Fibroblast of the conjunctiva (primary cell): Measurements from ENCODE around the gene SPOCK1.
A peak's percentile ranks its signal among the peaks of the same experiment; 100 is the strongest.

Experiments used
- DNase-seq: peaks from one replicate; pipeline ENCODE4 v3.0.0-alpha.2; 2010; ENCODE audit warnings: low read depth

SPOCK1 gene

DNA sequence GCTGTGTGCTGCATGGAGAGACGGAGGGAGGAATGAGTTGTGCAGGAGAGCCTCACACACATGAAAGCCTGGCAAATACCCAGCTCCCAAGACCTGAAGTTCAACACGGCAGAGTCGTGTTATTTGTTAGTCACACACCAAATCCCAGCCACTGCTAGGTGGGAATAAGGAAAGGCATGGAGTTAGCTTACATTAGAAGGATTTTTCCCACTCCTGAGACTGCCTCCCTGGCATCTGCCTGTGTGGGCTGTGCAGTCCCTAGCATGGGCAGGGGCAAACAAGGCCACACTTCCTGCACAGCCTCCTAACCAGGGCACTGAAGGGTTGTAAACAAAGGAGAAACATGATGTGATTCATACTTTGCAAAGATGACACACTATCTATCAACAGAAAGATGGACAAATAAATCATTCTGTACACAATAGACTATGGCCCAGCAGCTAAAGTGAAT is 306.8 kb downstream of the SPOCK1 start:
- DNase-seq = no peak

DNA sequence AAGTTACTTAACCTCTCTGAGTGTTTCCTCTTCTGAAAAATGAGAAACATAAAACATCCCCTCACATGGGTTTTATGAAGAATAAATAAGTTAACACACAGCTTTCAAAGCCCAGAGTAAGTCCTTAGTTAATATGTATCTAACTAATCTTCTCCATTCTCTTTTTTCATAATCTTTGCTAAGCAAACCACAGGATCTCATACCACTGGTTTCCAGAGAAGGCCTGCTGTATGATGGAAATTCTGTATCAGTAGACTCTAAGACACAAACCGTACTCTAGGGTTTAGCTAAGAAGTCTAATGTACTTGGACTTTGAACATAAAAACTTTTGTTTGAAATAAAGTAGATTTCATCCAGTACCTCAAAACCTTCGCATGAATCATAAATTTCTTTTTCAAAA is 307.9 kb downstream of the SPOCK1 start:
- DNase-seq = no peak

DNA sequence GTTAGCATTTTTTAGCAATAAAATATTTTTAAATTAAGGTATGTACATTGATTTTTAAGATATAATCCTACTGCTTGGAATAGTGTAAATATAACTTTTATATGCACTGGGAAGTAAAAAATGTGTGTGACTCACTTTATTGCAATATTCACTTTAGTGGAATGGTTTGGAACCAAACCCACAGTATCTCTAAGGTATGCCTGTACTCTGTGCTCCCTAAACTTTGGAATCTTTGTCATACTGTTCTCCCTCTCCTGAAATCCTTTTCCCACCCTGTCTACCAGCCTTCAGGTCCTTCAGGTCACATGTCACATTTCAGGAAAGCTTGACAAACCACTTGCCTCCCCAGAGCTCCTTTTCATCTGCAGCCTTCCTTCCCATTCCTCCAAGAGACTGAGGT is 308.7 kb downstream of the SPOCK1 start:
- no peak for DNase-seq

DNA sequence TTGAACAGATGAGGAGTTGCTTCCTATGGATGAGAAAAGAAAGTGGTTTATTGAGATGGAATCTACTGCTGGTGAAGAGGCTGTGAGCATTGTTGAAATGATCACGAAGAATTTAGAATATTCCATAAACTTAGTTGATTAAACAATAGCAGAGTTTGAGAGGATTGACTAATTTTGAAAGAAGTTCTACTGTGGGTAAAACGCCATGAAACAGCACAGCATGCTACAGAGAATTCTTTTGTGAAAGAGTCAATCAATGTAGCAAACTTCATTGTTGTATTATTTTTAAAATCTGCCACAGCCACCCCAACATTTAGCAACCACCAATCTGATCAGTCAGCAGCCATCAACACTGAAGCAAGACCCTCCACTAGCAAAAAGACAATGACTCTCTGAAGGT is 309.1 kb downstream of the SPOCK1 start:
- DNase-seq = no peak

DNA sequence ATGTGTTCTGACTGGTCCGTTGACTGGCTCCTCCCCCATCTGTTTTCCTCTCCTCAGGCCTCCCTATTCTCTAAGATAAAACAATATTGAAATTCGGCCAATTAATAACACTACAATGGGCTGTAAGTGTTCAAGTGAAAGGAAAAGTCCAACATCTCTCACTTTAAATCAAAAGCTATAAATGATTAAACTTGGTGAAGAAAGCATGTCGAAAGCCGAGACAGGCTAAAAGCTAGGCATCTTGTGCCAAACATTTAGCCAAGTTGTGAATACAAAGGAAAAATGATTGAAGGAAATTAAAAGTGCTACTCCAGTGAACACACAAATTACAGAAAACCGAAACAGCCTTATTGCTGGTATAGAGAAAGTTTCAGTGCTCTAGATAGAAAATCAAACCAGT is 310.6 kb downstream of the SPOCK1 start:
- DNase-seq = no peak

DNA sequence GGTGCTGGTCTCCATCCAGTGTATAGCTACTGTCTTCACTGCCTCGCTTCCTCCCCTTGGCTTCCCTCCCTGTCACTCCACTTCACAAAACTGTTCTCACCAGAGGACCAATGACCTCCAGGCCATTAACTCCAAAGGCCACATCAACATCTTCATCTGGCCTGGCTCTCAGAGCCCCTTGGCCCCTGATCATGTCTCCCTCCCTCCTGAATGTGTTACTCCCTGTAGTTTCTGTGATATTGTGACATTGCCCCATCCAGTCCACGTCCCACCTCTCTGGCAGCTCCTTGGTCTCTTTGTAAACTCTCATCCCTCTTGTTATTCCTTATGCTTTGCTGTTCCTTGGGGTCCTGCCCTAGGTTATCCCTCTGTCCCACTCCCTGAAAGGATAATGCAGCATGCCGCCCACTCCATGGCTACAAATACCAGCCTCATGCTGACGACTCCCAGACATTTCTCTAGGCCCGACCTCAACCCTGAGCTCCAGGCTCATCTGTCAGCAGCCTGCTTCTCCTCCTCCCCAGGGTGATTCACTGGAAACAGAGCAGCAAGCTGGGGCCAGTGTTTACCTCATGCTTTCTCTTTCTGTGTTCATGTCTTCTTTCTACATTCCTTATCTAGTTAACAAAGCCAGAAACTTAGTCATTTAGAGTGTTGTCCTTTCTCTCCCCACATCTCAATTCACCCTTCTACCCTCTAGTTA is 312.2 kb downstream of the SPOCK1 start:
- DNase-seq = peak; percentile 8

DNA sequence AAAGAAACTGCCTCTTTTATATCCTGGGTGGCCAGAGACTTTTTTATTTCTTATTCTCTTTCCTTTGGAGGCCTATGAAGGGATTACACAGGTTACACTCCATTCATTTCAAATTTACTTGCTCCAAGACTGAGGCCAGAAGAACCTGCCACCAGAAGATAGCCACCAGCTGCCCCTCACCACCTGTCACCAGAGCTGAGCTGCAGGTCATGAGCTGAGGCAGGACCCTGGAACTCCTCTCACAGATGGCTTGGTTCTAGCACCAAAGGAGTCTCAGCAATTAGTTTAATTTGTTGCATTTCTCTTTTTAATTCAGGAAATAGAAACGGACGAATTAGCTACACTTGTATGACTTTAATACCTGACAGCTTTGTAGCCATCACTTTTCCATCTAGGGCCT is 313.9 kb downstream of the SPOCK1 start:
- no peak for DNase-seq

DNA sequence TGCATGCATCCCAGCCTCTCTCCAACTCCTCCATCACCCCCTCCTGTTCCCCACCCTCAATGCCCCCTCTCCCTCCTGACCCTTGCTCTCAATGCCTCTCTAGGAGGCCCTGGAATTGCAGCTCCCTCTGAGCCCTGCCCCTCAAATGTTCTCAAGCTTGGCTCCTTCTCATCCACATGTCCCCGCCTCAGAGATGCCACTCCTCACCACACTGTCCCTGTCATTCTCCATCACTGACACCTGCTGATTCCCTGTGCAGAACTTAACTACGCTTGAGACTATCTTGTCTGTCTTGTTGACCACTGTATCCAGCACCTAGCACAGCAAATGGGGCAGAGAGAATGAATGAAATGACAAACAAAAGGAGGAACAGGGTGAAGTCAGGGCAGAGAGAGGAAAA is 314.4 kb downstream of the SPOCK1 start:
- no peak for DNase-seq

DNA sequence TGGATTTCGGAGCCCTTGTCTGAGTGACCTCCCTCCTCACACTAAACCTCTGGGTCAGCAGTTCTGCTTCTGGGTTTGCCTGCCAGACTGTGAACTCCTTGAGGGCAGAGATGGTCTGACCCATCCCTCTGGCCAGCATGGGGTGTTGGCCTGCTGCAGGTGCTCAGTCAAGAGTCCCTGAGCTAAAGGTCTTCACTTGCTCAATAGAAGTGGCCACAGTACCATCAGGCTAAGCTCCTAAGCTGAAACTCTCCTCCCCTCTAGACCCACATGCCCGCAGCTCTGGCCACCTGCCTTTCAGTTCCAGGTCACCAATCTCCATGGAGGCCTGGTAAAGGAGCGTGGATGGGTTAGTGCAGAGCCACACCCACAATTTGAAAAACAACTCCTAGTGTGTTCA is 316.6 kb downstream of the SPOCK1 start:
- no peak for DNase-seq

DNA sequence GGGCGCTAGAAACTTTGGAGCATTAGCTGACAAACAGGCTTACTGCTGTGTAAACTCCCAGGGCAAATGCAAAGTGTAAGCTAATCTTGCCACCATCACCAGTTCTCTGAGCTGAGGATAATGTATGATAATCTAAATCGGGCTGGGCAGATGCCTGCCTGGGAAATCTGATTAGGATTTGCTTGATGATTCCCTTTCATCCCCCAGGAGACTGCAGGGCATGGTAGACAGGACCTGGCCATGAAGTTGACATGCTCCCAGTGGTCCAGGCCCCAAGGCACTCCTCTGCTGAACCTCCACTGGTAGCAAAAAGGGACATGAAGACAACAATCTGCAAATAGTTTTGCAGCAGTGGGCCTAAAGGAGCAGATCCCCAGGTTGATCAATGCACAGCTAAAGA is 317.5 kb downstream of the SPOCK1 start:
- DNase-seq = no peak

DNA sequence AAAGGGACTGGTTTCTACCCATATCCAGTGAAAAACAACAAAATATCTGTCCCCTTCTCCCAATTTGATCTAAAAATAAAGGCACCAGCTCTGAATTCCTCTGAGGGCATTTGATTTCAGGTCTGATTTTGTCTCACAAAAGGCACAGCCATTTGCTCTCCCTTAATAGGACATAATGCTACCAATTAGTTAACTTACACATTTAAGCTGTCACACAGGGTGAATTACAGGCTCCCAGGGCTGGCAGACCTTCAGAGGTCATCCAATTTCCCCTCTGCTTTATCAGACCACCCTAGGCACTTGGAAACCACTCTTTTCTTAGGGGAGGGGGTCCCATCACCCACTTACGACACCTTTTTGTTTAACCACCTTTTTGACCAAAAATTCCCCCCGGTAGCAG is 319.9 kb downstream of the SPOCK1 start:
- no peak for DNase-seq

DNA sequence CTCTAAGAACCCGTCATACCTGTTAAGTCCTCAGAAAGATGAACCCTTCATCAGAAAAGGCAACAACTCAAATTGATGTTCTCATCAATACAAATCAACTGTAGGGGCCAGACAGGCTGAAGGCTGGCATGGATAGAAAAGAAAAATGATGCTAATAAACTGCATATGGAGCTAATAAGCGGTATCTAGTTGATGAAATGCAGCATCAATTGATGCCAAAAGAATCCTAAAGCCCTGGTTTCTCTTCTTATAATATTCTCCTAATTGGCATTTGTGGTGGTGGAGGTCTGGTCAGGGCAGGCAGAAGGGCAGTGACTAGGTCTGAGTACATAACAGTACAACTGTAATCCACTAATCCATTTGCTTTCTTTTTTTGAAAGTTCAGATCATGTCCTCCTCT is 322.5 kb downstream of the SPOCK1 start:
- DNase-seq = no peak

DNA sequence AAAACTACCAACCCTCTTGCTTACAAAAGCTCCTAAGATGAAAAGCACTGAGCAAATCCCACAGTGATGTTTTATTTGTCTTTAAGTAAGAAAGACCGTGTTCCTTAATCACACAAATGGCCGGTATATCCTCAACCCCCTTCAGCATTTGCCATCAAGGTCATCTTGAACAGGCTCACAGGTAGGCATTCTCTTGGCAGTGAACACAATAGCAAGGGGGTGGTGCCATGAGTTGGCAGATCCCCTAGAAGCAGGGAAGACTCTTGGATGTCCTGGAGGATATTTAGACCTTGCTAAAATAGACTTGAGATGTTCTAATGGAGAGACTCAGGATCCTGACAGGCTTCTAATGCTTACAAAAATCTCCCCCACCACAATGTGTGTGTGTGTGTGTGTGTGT is 323.0 kb downstream of the SPOCK1 start:
- no peak for DNase-seq

DNA sequence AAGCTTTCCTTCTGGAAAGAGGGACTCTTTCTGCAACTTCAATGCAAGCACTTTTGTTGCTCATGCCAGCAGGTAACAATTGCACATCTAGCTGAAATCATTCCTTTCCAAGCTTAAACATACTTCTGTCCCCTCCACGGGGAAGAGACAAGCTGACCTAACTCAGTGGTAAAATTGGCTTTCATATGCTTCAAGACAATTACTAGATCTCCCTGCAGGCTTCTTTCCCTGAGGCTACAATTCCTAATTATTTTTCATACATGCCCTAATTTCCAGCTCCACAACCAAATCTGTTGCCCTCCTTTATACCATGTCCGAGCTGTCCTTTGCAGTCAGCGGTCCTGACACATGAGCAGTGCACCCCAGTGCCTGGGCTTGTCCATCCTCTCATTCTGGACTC is 324.9 kb downstream of the SPOCK1 start:
- no peak for DNase-seq

DNA sequence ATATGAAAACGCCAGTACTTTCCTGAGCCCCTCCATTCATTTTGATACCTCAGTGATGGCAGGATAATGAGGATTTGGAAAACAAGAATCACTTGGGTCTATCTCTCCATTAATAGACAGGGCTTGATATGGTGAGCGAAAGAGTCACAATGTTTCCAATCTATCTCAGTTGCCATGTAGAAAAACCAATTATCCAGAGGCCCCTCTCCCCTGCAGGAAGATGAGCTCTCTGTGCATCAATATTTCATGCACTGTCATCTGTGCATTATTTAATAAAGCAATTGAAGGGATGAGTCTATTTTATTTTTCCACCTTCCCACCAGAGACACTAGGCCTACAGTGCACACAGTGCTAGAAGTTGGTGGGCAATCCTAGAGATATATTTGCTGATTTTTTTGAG is 326.9 kb downstream of the SPOCK1 start:
- DNase-seq = no peak

DNA sequence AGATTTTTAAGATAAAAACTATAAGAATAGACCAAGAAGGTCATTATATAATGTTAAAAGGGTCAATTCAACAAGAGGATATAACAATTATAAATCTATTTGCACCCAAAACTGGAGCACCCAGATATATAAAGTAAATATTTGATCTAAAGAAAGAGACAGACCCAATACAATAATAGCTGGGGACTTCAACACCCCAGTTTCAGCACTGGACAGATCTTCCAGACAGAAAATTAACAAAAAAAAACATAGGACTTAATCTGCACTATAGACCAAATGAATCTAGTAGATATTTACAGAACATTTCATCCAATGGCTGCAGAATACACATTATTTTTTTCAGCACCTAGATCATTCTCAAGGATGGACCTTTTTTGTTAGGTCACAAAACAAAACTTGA is 331.9 kb downstream of the SPOCK1 start:
- no peak for DNase-seq

DNA sequence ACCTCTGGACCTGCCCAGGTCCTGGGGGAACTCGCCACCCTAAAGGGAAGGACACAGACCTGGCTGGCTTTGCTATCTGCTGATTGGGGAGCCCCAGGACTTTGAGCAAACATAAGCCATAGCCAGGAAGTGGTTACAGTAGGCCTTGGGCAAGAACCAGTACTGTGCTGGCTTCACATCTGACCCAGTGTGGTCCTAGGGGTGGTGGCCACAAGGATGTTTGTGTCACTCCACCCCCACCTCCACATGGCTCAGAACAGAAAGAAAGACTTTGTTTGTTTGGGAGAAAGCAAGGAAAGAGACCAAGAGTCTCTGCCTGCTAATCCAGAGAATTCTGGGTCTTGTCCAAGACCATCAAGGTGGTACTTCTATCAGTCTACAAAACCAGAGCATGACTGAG is 334.2 kb downstream of the SPOCK1 start:
- no peak for DNase-seq

DNA sequence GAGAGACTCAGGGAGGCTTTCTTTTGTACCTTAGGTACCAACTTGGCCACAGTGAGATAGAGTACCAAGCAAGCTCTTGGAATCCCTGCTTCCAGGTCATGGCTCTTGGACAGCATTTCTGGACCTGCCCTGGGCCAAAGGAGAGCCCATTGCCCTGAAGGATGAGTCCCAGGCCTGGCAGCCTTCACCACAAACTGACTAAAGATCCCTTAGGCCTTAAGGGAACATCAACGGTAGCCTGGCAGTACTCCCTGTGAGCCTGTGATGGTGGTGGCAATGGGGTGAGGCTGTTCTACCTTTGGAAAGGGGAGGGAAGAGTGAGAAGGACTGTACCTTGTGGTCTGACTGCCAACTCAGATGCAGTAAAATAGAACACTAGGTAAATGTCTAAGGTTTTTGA is 334.6 kb downstream of the SPOCK1 start:
- no peak for DNase-seq

DNA sequence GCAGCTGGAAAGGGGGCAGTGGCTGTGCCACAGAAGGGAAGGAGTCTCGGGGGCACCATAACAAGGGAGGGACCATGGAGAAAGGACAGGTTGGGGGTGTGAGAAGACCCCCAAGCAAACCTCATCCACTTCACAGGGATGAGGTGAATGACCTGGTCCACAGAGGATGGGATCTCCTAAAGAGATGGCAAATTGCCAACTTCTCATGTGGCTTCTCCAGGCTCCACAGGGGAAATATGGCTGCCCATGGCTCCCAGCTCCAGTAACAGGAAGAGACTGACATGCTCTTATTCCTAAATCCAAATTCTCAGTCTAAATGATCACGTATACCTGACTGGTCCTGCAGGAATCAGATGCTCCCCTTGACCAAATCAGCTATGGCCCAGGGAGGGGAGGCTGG is 340.4 kb downstream of the SPOCK1 start:
- no peak for DNase-seq

DNA sequence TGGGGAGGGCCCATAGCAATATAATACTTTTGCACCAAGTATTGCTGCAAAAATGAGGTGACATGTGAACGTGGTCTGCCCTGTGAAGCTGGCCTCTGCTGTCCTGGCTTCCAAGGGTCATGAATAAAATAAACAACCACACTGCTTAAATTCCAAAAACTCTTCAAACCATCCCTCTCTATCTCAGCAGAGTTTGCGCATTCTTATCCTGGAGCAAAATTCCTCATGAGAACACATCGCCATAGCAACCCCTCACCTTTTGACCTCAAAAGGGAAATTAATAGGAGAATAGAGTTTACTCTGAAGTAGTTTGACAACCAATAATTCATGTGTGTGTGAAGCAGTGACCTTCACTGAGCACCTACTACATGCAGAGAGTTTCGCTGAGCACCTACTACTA is 342.9 kb downstream of the SPOCK1 start:
- no peak for DNase-seq

DNA sequence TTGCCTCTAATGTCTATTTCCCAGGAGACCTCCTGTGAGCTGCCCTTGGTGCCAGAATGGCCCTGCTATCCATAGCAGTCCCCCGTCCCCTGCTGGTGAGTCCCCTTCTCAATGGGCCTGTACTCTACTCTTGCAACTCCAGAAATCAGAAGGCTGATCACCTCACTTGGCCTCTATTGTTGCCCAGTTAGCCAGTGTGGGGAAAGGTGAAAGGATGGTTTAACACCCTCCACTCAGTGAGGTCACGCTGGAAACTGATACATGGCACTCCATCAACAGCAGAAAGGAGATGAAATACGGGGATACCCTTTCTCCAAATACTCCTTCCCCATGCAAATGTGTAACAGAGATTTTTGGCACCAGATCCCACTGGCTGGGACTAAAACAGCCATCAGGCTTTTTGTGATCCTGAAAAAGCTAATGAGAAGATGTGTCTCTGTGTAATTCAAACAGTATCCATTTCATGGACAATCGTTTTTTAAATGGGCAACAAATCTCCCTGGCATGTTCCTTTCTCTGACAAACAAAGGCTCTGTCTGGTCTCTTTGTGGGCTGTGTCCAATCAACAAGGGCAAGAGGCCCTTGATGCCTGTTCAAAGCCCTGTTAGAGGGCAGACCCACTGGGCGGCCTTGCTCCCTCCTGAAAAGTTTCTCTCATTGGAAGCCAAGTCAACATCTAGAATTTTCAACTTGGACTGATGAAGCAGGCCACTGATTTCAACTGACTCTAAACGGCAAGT is 343.7 kb downstream of the SPOCK1 start:
- DNase-seq = no peak

DNA sequence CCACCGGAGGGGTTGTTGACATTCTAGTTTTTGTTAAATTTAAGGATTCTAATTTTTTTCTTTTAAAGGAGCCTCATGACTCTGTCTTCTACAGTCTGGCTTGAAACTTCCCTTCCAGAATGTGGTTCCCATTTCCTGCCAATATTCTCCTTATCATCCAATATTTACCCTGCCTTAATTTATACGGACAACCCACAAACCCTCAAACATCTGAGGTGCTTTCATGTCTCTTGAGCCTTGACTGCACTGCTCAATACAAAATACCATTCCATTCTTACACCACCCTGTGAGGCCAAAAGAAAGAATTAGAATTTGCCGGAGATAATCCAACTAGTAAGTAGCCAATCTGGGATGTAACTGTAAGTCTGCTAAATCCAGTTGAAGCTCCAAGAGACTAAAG is 346.5 kb downstream of the SPOCK1 start:
- DNase-seq = no peak

DNA sequence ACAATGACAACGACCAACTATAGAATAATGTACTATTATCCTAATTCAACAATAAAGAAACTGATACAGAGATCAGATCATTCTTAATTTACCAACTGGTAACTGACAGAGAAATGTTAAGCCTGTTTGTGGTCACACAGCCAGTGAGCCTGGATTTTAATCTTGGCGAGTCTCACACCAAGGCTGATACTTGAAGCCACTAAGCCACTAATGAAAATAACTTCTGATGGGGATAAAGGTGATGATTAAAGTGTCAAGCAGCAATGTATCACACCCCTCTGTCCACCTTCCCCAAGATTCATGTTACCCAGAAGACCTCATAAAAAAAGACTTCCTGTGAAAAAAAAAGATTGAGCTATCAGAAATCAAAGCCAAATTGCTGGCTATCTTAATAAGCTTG is 350.5 kb downstream of the SPOCK1 start:
- DNase-seq = no peak

DNA sequence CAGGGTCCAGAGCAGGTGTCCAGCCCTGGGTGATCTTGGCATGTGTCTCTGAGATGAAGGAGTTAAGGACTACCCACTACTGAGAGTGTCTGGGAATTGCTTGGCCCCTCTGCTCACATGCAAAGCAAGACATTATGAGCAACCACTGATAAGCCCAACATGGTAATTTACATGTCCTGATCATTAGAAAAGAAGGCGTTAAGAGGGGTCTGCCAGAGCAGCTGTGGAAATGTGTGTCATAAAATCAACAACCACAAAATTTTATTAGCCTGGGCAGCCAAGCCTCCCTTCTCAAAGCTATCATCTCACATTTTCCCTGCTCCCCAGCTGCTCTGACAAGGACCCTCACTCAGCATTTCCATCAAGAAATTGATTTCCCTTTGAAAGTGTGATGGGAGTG is 351.0 kb downstream of the SPOCK1 start:
- no peak for DNase-seq
